Measurements from ENCODE around the gene PPP2R5C. TPM values are rescaled to one million over a fixed set of nuclear protein-coding genes. Genes with fewer than 3 reads are reported as not detected.

Gene PPP2R5C
- total and polyA plus RNA-seq, 7 donors = 90.2 to 175 (median 131) TPM

GRCh38 chr14:101959277-101959676 is 197.8 kb downstream of the PPP2R5C start:
- DNase-seq = no peak
- Histone ChIP-seq H3K4me1 (peaks cover 0 to 32% (median 27%) of the 10 kb centered on the region in 4 donors), H3K4me3 (no peak overlapping the region), H3K9me3 (no peaks in the 10 kb centered on the region), H3K36me3 (no peaks in the 10 kb centered on the region), H3K27me3 (no peaks in the 10 kb centered on the region), H3K27ac (no peak overlapping the region)
- intact Hi-C loops (cut with DNase I) = no loop called here
- TF ChIP-seq POLR2AphosphoS5 (IDR thresholded peaks at IDR 0.05) (no peak), POLR2A (IDR thresholded peaks at IDR 0.05) (no peak), CTCF (IDR thresholded peaks at IDR 0.05) (no peak), EP300 (IDR thresholded peaks at IDR 0.05) (no peak)
- WGBS, 2 donors = 85 to 89% methylated on average over 2 of the region's 2 CpGs

GRCh38 chr14:101960225-101960624 is 198.7 kb downstream of the PPP2R5C start:
- 61 to 63% methylated on average over 13 of the region's 13 CpGs for WGBS, 2 donors

GRCh38 chr14:101961011-101961721 is 199.7 kb downstream of the PPP2R5C start:
- DNase-seq = peak; percentile 85
- Histone ChIP-seq H3K36me3 (no peaks in the 10 kb centered on the region), H3K27ac (no peak overlapping the region), H3K4me3 (no peak overlapping the region), H3K27me3 (no peaks in the 10 kb centered on the region), H3K4me1 (peaks cover 0 to 40% (median 34%) of the 10 kb centered on the region in 4 donors), H3K9me3 (no peaks in the 10 kb centered on the region)
- 30 to 35% methylated on average over 19 of the region's 19 CpGs for WGBS, 2 donors
- intact Hi-C loops (cut with DNase I) = loop anchor here (2.0 to 10.0 kb wide), 3 partner anchors 86 to 354 kb away; partner anchors contain the start of gene ZNF839
- TF ChIP-seq EP300 (IDR thresholded peaks at IDR 0.05) = no peak
- TF ChIP-seq POLR2AphosphoS5 (IDR thresholded peaks at IDR 0.05) = no peak
- peak; percentile 81 to 92 (median 86) for TF ChIP-seq CTCF (IDR thresholded peaks at IDR 0.05)
- TF ChIP-seq POLR2A (IDR thresholded peaks at IDR 0.05) = no peak

More at GRCh38 chr14:101960225-101960624, 198.7 kb downstream of the PPP2R5C start:
- H3K4me3 ChIP-seq = no peak overlapping the region
- no peak for DNase-seq
- no peaks in the 10 kb centered on the region for H3K9me3 ChIP-seq
- H3K27ac ChIP-seq = no peak overlapping the region
- no peaks in the 10 kb centered on the region for H3K36me3 ChIP-seq
- H3K27me3 ChIP-seq = no peaks in the 10 kb centered on the region
- H3K4me1 ChIP-seq = peaks cover 0 to 32% (median 27%) of the 10 kb centered on the region in 4 donors
- intact Hi-C loops (cut with DNase I) = loop anchor here (2.0 to 10.0 kb wide), 3 partner anchors 87 to 355 kb away; partner anchors contain the start of gene ZNF839
- TF ChIP-seq POLR2AphosphoS5 (IDR thresholded peaks at IDR 0.05) (no peak), EP300 (IDR thresholded peaks at IDR 0.05) (no peak), POLR2A (IDR thresholded peaks at IDR 0.05) (no peak), CTCF (IDR thresholded peaks at IDR 0.05) (no peak)

GRCh38 chr14:101961746-101962502 is 200.4 kb downstream of the PPP2R5C start:
- H3K4me3 ChIP-seq = no peak overlapping the region
- no peak for DNase-seq
- no peaks in the 10 kb centered on the region for H3K36me3 ChIP-seq
- intact Hi-C loops (cut with DNase I) = loop anchor here (2.0 to 10.0 kb wide), 3 partner anchors 85 to 353 kb away; partner anchors contain the start of gene ZNF839
- TF ChIP-seq EP300 (IDR thresholded peaks at IDR 0.05) (no peak), POLR2AphosphoS5 (IDR thresholded peaks at IDR 0.05) (no peak), POLR2A (IDR thresholded peaks at IDR 0.05) (no peak), CTCF (IDR thresholded peaks at IDR 0.05) (no peak)
- 77 to 86% methylated on average over 9 of the region's 9 CpGs for WGBS, 2 donors
- peaks cover 0 to 48% (median 39%) of the 10 kb centered on the region in 4 donors for H3K4me1 ChIP-seq
- H3K9me3 ChIP-seq = no peaks in the 10 kb centered on the region
- peak overlapping the region; percentile 88 to 100 (median 96) for H3K27ac ChIP-seq
- no peaks in the 10 kb centered on the region for H3K27me3 ChIP-seq
